GM20000 (cell line): ENCODE data around the gene CHL1.
A peak's percentile ranks its signal among the peaks of the same experiment; 100 is the strongest.

Experiments
- DNase-seq: peaks from one replicate; pipeline ENCODE4 v3.0.0; 2012; ENCODE audit warnings: low spot score
- TF ChIP-seq, protein P1 (sequence below): IDR thresholded peaks from 2 replicates; pipeline ENCODE4 v1.5.1; 2012; ENCODE audit warnings: mild to moderate bottlenecking, control low read depth; ENCODE audit errors: extremely low read depth, missing control alignments

The CHL1 gene

DNA sequence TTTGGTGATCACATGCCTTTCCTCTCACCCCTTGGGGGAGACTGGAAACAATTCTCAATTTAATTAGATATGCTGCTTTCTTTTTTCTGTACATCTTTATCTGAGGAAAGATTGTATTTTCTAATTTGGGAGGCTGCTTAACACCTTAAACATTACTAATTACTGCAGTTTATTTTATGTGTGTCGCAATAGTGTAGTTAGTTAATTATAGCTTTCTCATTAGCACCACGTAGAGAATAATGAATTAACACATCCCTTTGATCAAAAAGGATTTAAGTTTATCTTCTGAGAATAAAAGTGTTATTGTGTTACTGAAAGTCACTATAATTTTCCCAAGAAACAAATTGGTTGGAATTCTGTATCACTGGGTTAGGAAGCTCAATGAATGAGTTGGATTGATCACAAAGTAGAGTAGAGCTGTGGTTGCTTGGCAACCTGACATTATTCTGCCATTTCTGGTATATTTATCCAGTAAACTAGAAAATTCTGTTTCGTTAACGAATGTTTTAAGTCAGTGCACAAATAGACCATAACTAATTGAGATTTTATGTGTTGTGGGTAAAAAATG, 4.3 kb downstream of the CHL1 start:
- no peak for DNase-seq
- TF ChIP-seq, protein P1, sequence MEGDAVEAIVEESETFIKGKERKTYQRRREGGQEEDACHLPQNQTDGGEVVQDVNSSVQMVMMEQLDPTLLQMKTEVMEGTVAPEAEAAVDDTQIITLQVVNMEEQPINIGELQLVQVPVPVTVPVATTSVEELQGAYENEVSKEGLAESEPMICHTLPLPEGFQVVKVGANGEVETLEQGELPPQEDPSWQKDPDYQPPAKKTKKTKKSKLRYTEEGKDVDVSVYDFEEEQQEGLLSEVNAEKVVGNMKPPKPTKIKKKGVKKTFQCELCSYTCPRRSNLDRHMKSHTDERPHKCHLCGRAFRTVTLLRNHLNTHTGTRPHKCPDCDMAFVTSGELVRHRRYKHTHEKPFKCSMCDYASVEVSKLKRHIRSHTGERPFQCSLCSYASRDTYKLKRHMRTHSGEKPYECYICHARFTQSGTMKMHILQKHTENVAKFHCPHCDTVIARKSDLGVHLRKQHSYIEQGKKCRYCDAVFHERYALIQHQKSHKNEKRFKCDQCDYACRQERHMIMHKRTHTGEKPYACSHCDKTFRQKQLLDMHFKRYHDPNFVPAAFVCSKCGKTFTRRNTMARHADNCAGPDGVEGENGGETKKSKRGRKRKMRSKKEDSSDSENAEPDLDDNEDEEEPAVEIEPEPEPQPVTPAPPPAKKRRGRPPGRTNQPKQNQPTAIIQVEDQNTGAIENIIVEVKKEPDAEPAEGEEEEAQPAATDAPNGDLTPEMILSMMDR = no peak

DNA sequence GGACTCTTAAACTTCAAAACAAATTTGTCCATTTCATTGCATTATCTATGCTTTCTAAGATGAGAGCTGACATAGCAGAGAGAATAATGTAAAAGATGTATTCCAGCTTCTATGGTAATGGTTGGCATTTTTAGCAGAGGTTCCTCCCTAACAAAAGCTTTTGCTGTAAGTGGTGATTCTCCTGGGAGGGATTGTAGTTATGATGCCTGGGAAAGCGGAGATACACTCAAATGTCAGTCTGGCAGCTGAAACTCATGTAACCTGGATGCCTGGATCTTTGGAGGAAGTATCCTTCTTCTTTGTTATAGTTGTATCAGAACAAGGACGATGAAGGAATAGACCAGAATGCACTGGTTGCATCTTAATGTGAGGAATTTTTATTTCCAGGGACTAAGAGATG, 7.5 kb downstream of the CHL1 start:
- no peak for DNase-seq
- TF ChIP-seq, protein P1 = no peak

DNA sequence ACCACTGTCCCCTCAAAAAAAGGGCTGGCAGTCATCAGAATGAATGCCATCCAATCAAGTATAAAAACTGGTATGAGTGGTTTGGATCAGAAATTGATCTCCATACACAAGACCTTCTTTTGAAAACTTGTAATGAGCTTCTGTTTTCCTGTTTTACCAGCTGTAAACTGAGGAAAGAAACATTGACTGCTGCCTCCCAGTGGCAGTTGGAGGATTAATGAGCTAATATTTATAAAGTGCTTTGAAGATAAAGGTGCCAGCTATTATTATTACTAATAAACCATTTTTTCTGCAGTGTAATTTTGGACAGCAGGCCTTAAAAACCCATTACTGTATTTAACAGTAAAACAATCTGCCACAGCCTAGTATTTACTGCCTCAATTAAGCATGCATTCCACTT, 11.4 kb downstream of the CHL1 start:
- DNase-seq = no peak
- TF ChIP-seq, protein P1 = peak; percentile 22

DNA sequence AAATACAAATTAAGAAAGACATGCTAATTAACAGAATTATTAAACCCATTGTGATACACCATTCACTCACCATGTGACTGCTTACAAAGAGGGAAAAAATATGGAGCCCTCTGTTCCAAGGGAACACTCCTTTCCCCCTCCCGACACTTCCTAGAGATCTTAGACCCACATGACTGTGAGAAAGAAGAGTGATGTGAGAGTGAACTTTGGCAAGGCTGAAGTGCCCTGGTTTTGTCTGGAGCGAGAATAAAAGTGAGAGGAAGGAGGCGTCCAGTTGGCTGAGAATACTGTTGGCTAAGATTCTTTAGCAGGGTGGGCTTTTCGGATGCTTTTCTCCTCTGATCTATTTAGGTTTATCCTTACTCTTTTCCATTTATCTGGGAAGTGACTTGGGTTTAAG, 14.1 kb downstream of the CHL1 start:
- TF ChIP-seq, protein P1 = no peak
- DNase-seq = no peak

DNA sequence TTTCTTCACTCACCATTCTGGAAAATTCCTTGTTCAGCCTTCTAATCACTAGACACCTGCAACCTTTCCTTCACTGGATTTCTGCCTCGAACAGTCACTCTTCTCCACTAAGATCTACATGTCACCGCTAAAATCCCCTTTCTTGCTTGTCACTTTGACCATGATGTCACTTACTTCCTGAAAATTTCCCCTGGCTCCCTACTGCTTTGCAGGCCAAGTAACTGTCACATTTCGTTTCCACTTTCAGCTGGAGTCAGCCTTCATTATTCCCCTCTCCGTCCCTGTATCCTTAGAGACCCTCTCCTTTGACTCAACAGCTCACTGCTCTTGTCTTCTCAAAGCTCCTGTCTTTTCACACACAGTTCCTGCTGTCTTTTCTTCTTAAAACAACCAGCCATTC, 15.9 kb downstream of the CHL1 start:
- TF ChIP-seq, protein P1 = no peak
- DNase-seq = no peak

DNA sequence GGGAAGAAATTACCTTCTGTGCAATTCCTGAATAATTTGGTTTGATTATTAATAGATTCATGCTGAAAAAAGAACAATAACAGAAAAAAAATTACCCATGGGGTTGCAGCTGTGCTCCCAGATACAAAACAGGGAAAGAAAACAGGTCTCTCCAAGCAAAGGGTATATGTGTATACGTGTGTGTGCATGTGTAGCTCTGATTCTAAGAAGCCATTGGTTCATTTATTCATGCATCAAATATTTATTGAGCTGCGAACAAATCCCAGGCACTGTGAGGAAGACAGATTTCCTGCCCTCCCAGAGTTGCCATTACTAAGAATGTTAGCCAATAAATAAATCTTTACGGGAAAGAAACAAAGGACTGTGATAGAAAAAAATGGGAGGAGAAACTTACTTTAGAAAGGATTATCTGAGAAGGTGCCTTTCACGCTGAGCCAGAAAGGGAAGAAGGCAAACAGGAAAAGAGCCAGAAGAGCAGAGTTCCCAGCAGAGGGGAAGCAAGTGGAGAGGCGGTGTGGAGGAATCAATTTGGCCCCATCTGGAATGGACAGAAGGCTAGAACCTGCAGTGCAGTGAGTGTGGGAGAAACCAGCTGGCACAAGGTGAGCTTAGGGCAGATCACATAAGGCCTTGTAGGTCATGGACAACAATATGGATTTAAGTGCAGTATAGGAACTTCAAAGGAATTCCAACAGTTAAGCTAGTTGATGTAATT, 20.7 kb downstream of the CHL1 start:
- no peak for DNase-seq
- TF ChIP-seq, protein P1 = no peak

DNA sequence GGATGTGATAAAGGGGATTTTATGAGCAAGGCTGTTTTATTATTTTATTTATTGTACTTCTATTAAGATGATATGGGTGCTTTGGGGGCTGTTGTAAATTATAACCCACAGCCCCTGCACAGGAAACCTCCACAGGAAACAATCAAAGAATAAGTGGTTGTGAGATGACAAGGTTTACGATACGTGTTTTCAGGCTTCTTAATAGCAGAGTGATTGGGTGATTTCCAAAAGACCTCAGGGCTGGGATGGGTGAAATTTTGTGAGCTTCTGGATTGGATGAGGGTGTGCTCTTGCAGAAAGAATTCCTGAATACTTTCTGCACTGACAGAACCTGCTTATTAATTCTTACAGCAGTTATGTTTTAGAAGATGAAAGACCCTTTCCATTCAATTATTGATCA, 21.4 kb downstream of the CHL1 start:
- TF ChIP-seq, protein P1 = no peak
- no peak for DNase-seq
